Bronchial epithelial cell (primary cell): ENCODE results near the gene HTRA3. TPM values are rescaled to one million over a fixed set of nuclear protein-coding genes. Genes with fewer than 3 reads are reported as not detected.

Experiments used
- DNase-seq: peaks from one replicate; pipeline ENCODE4 v3.0.0-alpha.2; 2010; ENCODE audit warnings: low read depth
- FAIRE-seq: peaks from 2 replicates; lab custom pipeline; 2011; peaks lifted over from hg19 to GRCh38; lab: Jason Lieb, UNC
- H3K27me3 ChIP-seq: 2 replicates; pipeline ENCODE4 v1.5.1; 2011; ENCODE audit warnings: low read length; ENCODE audit not compliant: control insufficient read depth, insufficient read depth
- H3K36me3 ChIP-seq: 2 replicates; pipeline ENCODE4 v1.5.1; 2011; ENCODE audit warnings: low read length; ENCODE audit not compliant: control insufficient read depth, insufficient read depth
- H3K4me3 ChIP-seq: 2 replicates; pipeline ENCODE4 v1.5.1; 2011; ENCODE audit warnings: mild to moderate bottlenecking, low read depth, low read length, control low read depth
- CTCF ChIP-seq: IDR thresholded peaks from 2 replicates; pipeline ENCODE4 v1.5.1; 2011; ENCODE audit warnings: mild to moderate bottlenecking, moderate library complexity, low read length, control low read depth, inconsistent platforms; ENCODE audit not compliant: insufficient read depth, severe bottlenecking
- total RNA-seq: library from RNA; depleted of rRNA; stranded (reverse); fragments of >200 nt; gene quantifications from 2 replicates; pipeline ENCODE4 v1.2.1, GENCODE V29; 2014

HTRA3 gene
- total RNA-seq, 1 donor from 2014 or later = 0.26 TPM

- Histone ChIP-seq H3K27me3 (peaks cover 14% of the 10 kb centered on the region), H3K4me3 (no peak overlapping the region), H3K36me3 (no peaks in the 10 kb centered on the region)
- DNase-seq (no peak), FAIRE-seq (no peak)
- no peak for TF ChIP-seq CTCF
Measured at GRCh38 chr4:8273450-8273849, 3.9 kb downstream of the HTRA3 start.

GRCh38 chr4:8274066-8274652 lies 4.6 kb downstream of the HTRA3 start:
- Histone ChIP-seq H3K27me3 (peaks cover 14% of the 10 kb centered on the region), H3K36me3 (no peaks in the 10 kb centered on the region), H3K4me3 (no peak overlapping the region)
- no peak for DNase-seq
- no peak for TF ChIP-seq CTCF
- no peak for FAIRE-seq

DNA sequence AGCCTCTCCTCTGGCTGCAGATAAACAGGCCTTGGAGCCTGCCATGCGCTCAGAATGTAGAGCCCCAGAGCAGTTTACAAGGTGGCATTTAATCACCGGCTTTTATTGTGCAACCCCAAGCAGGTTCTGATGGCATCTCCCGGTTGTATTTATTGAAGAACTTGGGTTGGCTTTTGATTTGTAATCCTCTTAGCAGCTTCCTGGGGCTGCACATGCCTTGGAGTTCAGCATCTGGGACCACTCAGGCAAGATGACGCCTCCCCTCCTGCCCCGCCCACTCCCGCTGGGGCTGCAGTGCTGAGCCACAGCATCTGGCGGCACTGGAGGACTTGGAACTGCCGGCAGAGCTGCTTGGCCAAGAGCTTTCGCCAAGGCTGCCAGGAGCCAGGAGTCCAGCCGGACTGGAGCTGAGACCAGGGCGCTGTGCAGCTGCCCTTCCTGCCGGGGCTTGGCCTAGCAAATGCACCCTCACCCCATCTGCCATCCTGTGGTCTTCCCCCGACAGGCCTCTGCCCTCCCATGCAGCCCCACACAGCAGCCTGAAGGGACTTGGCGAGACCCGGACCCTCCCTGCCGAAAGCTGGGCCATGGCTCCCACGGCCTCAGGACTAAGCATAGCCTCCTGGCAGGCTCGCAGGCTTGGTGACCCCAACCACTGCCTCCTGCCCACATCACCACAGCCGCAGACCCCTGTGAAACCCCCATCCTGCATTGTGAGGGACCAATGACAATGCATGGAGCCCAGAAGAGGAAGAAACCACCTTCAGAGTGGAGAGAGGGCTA lies 5.4 kb downstream of the HTRA3 start:
- no peak for DNase-seq

DNA sequence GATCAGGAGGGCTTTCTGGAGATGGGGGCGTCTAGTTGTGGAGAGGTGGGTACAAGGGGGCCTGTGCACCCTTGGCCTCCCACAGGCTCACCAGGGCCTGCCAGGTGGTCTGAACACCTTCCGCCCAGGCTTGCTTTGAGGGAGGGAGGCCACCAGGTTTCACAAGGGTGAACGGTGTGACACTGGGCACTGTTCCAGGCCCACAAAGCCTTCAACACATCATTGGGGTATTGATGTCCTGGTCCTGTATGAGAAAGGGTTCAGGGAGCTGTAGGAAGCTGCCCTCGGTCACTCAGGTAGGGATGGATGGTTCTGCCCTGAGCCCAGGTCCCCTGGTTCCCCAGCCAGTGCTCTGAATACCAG lies 6.0 kb downstream of the HTRA3 start:
- FAIRE-seq = no peak
- no peaks in the 10 kb centered on the region for H3K36me3 ChIP-seq
- TF ChIP-seq CTCF = no peak
- DNase-seq = no peak
- H3K4me3 ChIP-seq = no peak overlapping the region
- peaks cover 9% of the 10 kb centered on the region for H3K27me3 ChIP-seq

More for the DNA sequence above, 5.4 kb downstream of the HTRA3 start:
- FAIRE-seq = no peak
- Histone ChIP-seq H3K4me3 (no peak overlapping the region), H3K27me3 (peaks cover 14% of the 10 kb centered on the region), H3K36me3 (no peaks in the 10 kb centered on the region)
- no peak for TF ChIP-seq CTCF

DNA sequence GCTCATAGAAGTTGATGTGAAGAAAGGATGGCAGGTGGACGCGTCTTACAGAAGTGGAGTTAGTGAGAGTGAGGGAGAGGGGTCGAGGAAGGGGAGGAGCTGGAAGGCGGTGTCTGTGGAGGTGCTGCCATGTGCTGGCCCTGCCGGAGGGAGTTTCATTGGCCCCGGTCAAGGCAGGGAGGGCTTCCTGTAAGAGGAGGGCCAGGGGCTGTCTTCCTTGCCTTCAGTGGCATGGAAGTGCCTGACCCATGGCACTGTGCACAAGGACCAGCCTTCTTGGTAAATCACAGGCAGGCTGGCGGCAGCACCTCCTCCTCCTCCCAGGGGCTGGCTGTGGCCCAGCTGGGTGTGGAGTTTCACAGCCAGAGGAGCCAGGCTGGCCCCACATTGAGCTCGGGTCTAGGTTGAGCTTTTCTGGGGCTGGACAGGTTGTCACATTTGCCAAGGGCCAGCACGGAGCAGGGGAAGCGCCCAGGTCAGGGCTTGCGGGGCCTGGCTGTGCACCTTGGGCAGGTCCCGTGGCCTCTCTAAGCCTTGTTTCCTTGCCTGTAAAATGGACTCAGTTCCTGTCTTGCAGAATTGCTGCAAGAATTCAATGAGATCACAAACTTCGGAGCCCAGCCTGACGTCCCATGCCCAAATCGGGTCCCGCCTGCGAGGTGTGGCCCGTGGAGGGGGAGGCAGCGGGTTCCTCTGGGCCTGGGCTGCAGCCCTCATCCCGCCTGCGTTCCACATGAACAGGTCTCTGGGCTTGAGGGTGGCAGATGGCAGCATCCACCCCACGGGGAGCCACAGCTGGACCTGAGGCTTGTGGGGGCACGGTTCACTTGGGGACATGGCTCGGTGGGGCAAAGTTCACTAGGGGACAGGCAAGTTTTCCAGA lies 7.0 kb downstream of the HTRA3 start:
- peaks cover under 1% of the 10 kb centered on the region for H3K27me3 ChIP-seq
- TF ChIP-seq CTCF = no peak
- FAIRE-seq (no peak), DNase-seq (no peak)
- no peak overlapping the region for H3K4me3 ChIP-seq
- H3K36me3 ChIP-seq = no peaks in the 10 kb centered on the region
